H9 (cell line): ENCODE data around the gene TIAM2. TPM values are rescaled to one million over a fixed set of nuclear protein-coding genes. Genes with fewer than 3 reads are reported as not detected.

ENCODE experiments used
- DNase-seq: peaks from one replicate; pipeline ENCODE4 v3.0.0-alpha.2; 2017
- H2AFZ ChIP-seq: one replicate; pipeline ENCODE4 v1.6.1; 2013; ENCODE audit warnings: mild to moderate bottlenecking, low read length, control low read depth, moderate library complexity
- H2AK5ac ChIP-seq: 2 replicates; pipeline ENCODE4 v1.6.1; 2013; ENCODE audit warnings: low read length, control low read depth, mixed read lengths; ENCODE audit not compliant: insufficient read length
- H2BK120ac ChIP-seq: one replicate; pipeline ENCODE4 v1.6.1; 2013; ENCODE audit warnings: low read depth, mild to moderate bottlenecking, low read length, control low read depth, inconsistent platforms; ENCODE audit not compliant: poor library complexity, severe bottlenecking
- H2BK12ac ChIP-seq: 2 replicates; pipeline ENCODE4 v1.6.1; 2013; ENCODE audit warnings: low read length, control low read depth, mixed read lengths, low read depth; ENCODE audit not compliant: insufficient read length
- H2BK15ac ChIP-seq: 2 replicates; pipeline ENCODE4 v1.6.1; 2013; ENCODE audit warnings: low read depth, low read length, control low read depth
- H2BK20ac ChIP-seq: one replicate; pipeline ENCODE4 v1.6.1; 2013; ENCODE audit warnings: low read depth, mild to moderate bottlenecking, low read length, control low read depth, inconsistent platforms; ENCODE audit not compliant: poor library complexity, severe bottlenecking
- H2BK5ac ChIP-seq: 2 replicates; pipeline ENCODE4 v1.6.1; 2013; ENCODE audit warnings: low read length, control low read depth, mixed read lengths; ENCODE audit not compliant: insufficient read length
- H3K14ac ChIP-seq: 2 replicates; pipeline ENCODE4 v1.6.1; 2013; ENCODE audit warnings: low read length, control low read depth; ENCODE audit not compliant: insufficient read depth
- H3K18ac ChIP-seq: 2 replicates; pipeline ENCODE4 v1.6.1; 2013; ENCODE audit warnings: low read depth, mild to moderate bottlenecking, mixed read lengths, low read length, control low read depth; ENCODE audit not compliant: insufficient read length
- H3K23ac ChIP-seq: 2 replicates; pipeline ENCODE4 v1.6.1; 2013; ENCODE audit warnings: low read length, control low read depth, mixed read lengths, low read depth; ENCODE audit not compliant: insufficient read length
- H3K23me2 ChIP-seq: 2 replicates; pipeline ENCODE4 v1.6.1; 2013; ENCODE audit warnings: low read depth, mild to moderate bottlenecking, mixed read lengths, low read length, control low read depth; ENCODE audit not compliant: insufficient read length, poor library complexity, severe bottlenecking
- H3K27ac ChIP-seq: 2 replicates; pipeline ENCODE4 v1.5.1; 2013; ENCODE audit warnings: low read length, control low read depth, mixed read lengths, low read depth; ENCODE audit not compliant: insufficient read length
- H3K27me3 ChIP-seq: 2 replicates; pipeline ENCODE4 v1.6.1; 2013; ENCODE audit warnings: low read length, control low read depth, inconsistent platforms; ENCODE audit not compliant: insufficient read depth
- H3K4ac ChIP-seq: 2 replicates; pipeline ENCODE4 v1.6.1; 2013; ENCODE audit warnings: low read depth, mild to moderate bottlenecking, control low read depth, inconsistent platforms, low read length, moderate library complexity
- H3K4me1 ChIP-seq: 2 replicates; pipeline ENCODE4 v1.6.1; 2013; ENCODE audit warnings: low read length, control low read depth, inconsistent platforms; ENCODE audit not compliant: insufficient read depth
- H3K4me2 ChIP-seq: 2 replicates; pipeline ENCODE4 v1.6.1; 2013; ENCODE audit warnings: low read length, control low read depth, mixed read lengths; ENCODE audit not compliant: insufficient read length, insufficient read depth
- H3K56ac ChIP-seq: 2 replicates; pipeline ENCODE4 v1.6.1; 2013; ENCODE audit warnings: low read depth, mild to moderate bottlenecking, mixed read lengths, low read length, control low read depth; ENCODE audit not compliant: insufficient read length
- H3K79me1 ChIP-seq: 2 replicates; pipeline ENCODE4 v1.6.1; 2013; ENCODE audit warnings: low read depth, mild to moderate bottlenecking, moderate library complexity, low read length, control low read depth, inconsistent platforms; ENCODE audit not compliant: insufficient read depth, poor library complexity, severe bottlenecking
- H3K79me2 ChIP-seq: 2 replicates; pipeline ENCODE4 v1.6.1; 2013; ENCODE audit warnings: low read length, control low read depth, inconsistent platforms; ENCODE audit not compliant: insufficient read depth
- H3K9ac ChIP-seq: 2 replicates; pipeline ENCODE4 v1.6.1; 2013; ENCODE audit warnings: low read length, control low read depth, mixed read lengths; ENCODE audit not compliant: insufficient read length; ENCODE audit errors: extremely low read depth
- H3K9me3 ChIP-seq: one replicate; pipeline ENCODE4 v1.6.1; 2013; ENCODE audit warnings: low read depth, low read length, inconsistent platforms; ENCODE audit not compliant: control insufficient read depth
- H3T11ph ChIP-seq: one replicate; pipeline ENCODE4 v1.6.1; 2013; ENCODE audit warnings: mild to moderate bottlenecking, low read length, control low read depth, inconsistent platforms
- H4K20me1 ChIP-seq: one replicate; pipeline ENCODE4 v1.6.1; 2013; ENCODE audit not compliant: control insufficient read depth, insufficient read length, insufficient read depth
- H4K5ac ChIP-seq: 2 replicates; pipeline ENCODE4 v1.6.1; 2013; ENCODE audit warnings: low read depth, mild to moderate bottlenecking, mixed read lengths, low read length, control low read depth; ENCODE audit not compliant: insufficient read length
- H4K8ac ChIP-seq: replicated peaks from 2 replicates; pipeline ENCODE4 v1.6.1; 2013; ENCODE audit warnings: low read length, control low read depth, mixed read lengths, low read depth; ENCODE audit not compliant: insufficient read length
- H4K91ac ChIP-seq: 2 replicates; pipeline ENCODE4 v1.6.1; 2013; ENCODE audit warnings: low read depth, mild to moderate bottlenecking, moderate library complexity, mixed read lengths, low read length, control low read depth; ENCODE audit not compliant: insufficient read length
- H3K27ac Mint-ChIP-seq, 3 experiments: 2 replicates in 2 of 3; 3 replicates in 1 of 3; pipeline ENCODE4 v1.8.0; 2020 to 2021; ENCODE audit warnings: mixed read lengths in 3 of 3, mild to moderate bottlenecking in 1 of 3, moderate library complexity in 1 of 3
- H3K27me3 Mint-ChIP-seq: 2 replicates; pipeline ENCODE4 v1.8.0; 2021; ENCODE audit warnings: low read depth, mild to moderate bottlenecking, moderate library complexity, mixed read lengths
- H3K36me3 Mint-ChIP-seq, 3 experiments: 2 replicates in 2 of 3; 3 replicates in 1 of 3; pipeline ENCODE4 v1.8.0; 2020 to 2021; ENCODE audit warnings: low read depth in 3 of 3, mixed read lengths in 3 of 3; ENCODE audit not compliant: insufficient read depth in 1 of 3
- H3K4me1 Mint-ChIP-seq, 2 experiments: 2 replicates each; pipeline ENCODE4 v1.8.0; 2020; ENCODE audit warnings: mixed read lengths in 2 of 2
- H3K4me3 Mint-ChIP-seq, 2 experiments: 2 replicates in 1 of 2; 3 replicates in 1 of 2; pipeline ENCODE4 v1.8.0; 2020 to 2021; ENCODE audit warnings: mild to moderate bottlenecking in 2 of 2, mixed read lengths in 2 of 2, moderate library complexity in 1 of 2
- H3K9me3 Mint-ChIP-seq, 2 experiments: 2 replicates in 1 of 2; 3 replicates in 1 of 2; pipeline ENCODE4 v1.8.0; 2020; ENCODE audit warnings: mild to moderate bottlenecking in 2 of 2, mixed read lengths in 2 of 2, moderate library complexity in 1 of 2
- WGBS: extraction: QIAGEN DNeasy Blood & Tissue Kit; methylation state at CpG from one replicate; pipeline ENCODE4 v1.1.7; 2013; ENCODE audit warnings: missing lambda C conversion rate, low lambda C conversion rate, mixed read lengths; ENCODE audit not compliant: insufficient read length; ENCODE audit errors: extremely low coverage; 5-methylcytosine and 5-hydroxymethylcytosine counted together
- total RNA-seq: library from RNA; stranded (reverse); gene quantifications from 2 replicates; pipeline ENCODE4 v1.2.1, GENCODE V29; 2021
- TF ChIP-seq, protein P1 (sequence below): fragments of 200-600 bp; sonication (generic); conservative IDR thresholded peaks from 3 replicates; pipeline ENCODE4 v1.8.0; 2021; ENCODE audit warnings: antibody characterized with exemption, mild to moderate bottlenecking

TIAM2 gene
- total RNA-seq, 1 experiment from 2014 or later: 6.3 TPM

DNA sequence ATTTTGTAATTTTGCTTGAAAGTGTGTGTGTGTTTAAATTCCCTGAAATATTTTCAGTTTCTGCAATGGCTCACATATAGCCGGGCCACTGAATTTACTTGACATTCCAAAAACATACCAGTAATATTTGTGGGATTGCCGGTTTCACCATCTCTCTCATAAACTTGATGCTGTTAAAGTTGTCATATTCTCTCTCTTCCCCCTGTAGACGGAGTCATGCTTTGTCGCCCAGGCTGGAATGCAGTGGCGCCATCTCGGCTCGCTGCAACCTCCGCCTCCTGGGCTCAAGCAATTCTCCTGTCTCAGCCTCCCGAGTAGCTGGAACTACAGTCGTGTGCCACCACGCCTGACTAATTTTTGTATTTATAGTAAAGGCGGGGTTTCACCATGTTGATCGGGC, 122.1 kb downstream of the TIAM2 start:
- peaks cover 0 to 4% (median 0%) of the 10 kb centered on the region in 3 experiments; a peak in 4 of 7 replicates for H3K36me3 Mint-ChIP-seq
- H3K56ac ChIP-seq: no peak overlapping the region
- peak overlapping the region in 1 of 3 experiments; percentile 53; a peak in 1 of 7 replicates for H3K27ac Mint-ChIP-seq
- no CpG with 5 or more reads among the region's 13 CpGs for WGBS
- no peak overlapping the region for H3T11ph ChIP-seq
- no peak overlapping the region for H2BK15ac ChIP-seq
- no peak overlapping the region for H3K27ac ChIP-seq
- H2AK5ac ChIP-seq: no peak overlapping the region
- no peak overlapping the region for H3K18ac ChIP-seq
- H3K4ac ChIP-seq: no peak overlapping the region
- H3K23me2 ChIP-seq: no peaks in the 10 kb centered on the region
- no peak overlapping the region for H2AFZ ChIP-seq
- peaks cover 0 to 5% of the 10 kb centered on the region in 2 experiments; a peak in 2 of 5 replicates for H3K9me3 Mint-ChIP-seq
- no peaks in the 10 kb centered on the region for H3K27me3 ChIP-seq
- peaks cover 22% of the 10 kb centered on the region for H3K4me1 ChIP-seq
- no peaks in the 10 kb centered on the region for H3K79me2 ChIP-seq
- no peak overlapping the region for H2BK120ac ChIP-seq
- no peaks in the 10 kb centered on the region for H3K9me3 ChIP-seq
- H2BK5ac ChIP-seq: no peak overlapping the region
- no peak overlapping the region for H4K8ac ChIP-seq
- no peaks in the 10 kb centered on the region for H4K20me1 ChIP-seq
- no peak overlapping the region for H3K9ac ChIP-seq
- TF ChIP-seq, protein P1, sequence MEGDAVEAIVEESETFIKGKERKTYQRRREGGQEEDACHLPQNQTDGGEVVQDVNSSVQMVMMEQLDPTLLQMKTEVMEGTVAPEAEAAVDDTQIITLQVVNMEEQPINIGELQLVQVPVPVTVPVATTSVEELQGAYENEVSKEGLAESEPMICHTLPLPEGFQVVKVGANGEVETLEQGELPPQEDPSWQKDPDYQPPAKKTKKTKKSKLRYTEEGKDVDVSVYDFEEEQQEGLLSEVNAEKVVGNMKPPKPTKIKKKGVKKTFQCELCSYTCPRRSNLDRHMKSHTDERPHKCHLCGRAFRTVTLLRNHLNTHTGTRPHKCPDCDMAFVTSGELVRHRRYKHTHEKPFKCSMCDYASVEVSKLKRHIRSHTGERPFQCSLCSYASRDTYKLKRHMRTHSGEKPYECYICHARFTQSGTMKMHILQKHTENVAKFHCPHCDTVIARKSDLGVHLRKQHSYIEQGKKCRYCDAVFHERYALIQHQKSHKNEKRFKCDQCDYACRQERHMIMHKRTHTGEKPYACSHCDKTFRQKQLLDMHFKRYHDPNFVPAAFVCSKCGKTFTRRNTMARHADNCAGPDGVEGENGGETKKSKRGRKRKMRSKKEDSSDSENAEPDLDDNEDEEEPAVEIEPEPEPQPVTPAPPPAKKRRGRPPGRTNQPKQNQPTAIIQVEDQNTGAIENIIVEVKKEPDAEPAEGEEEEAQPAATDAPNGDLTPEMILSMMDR: no peak
- no peak overlapping the region for H2BK12ac ChIP-seq
- H3K23ac ChIP-seq: no peak overlapping the region
- H3K4me3 Mint-ChIP-seq: no peak overlapping the region
- H3K4me1 Mint-ChIP-seq: peaks cover 44 to 57% of the 10 kb centered on the region in 2 experiments
- H3K79me1 ChIP-seq: no peaks in the 10 kb centered on the region
- no peak for DNase-seq
- no peak overlapping the region for H2BK20ac ChIP-seq
- H4K5ac ChIP-seq: no peak overlapping the region
- H3K27me3 Mint-ChIP-seq: peaks cover 1% of the 10 kb centered on the region; the same call in 1 of the 2 replicates
- no peak overlapping the region for H3K14ac ChIP-seq
- H3K4me2 ChIP-seq: no peak overlapping the region
- H4K91ac ChIP-seq: no peak overlapping the region
